Ascending aorta (tissue), 2 donors: ENCODE measurements around the gene FNDC11. TPM values are rescaled to one million over a fixed set of nuclear protein-coding genes. Genes with fewer than 3 reads are reported as not detected.

Experiments used
- DNase-seq, 2 donors: peaks; one replicate each; pipeline ENCODE4 v3.0.0-alpha.2; 2019; ENCODE audit warnings: low spot score in 2 of 2
- H3K27ac ChIP-seq, 2 donors: fragments of 200-600 bp; sonication (generic); one replicate each; pipeline ENCODE4 v1.5.1; 2016 to 2017; ENCODE audit warnings: mild to moderate bottlenecking in 1 of 2
- H3K27me3 ChIP-seq: fragments of 200-600 bp; sonication (generic); one replicate; pipeline ENCODE4 v1.5.1; 2017
- H3K36me3 ChIP-seq, 2 donors: fragments of 200-600 bp; sonication (generic); one replicate each; pipeline ENCODE4 v1.5.1; 2016
- H3K4me1 ChIP-seq, 2 donors: fragments of 200-600 bp; sonication (generic); one replicate each; pipeline ENCODE4 v1.5.1; 2016 to 2017; ENCODE audit warnings: mild to moderate bottlenecking in 1 of 2
- H3K4me3 ChIP-seq, 2 donors: fragments of 200-600 bp; sonication (generic); one replicate each; pipeline ENCODE4 v1.5.1; 2016 to 2017; ENCODE audit warnings: mild to moderate bottlenecking in 1 of 2
- H3K9me3 ChIP-seq, 2 donors: fragments of 200-600 bp; sonication (generic); one replicate each; pipeline ENCODE4 v1.5.1; 2016
- intact Hi-C: fragments of 100-400 bp; cut with DNase I; formaldehyde crosslinking; loops from one replicate; pipeline ENCODE4 v1.15.1; 2023
- total RNA-seq: library from RNA; depleted of rRNA; stranded (reverse); fragments of >200 nt; gene quantifications from one replicate; pipeline ENCODE4 v1.1.0, GENCODE V29; 2016
- TF ChIP-seq, protein P1 (sequence below), 3 experiments: fragments of 200-600 bp in 2 of 3; fragments of 450-650 bp in 1 of 3; sonication (generic) in 2 of 3; IDR thresholded peaks; one replicate each; pipeline ENCODE4 v1.5.1; 2016 to 2019; ENCODE audit warnings: antibody characterized with exemption in 3 of 3, mild to moderate bottlenecking in 1 of 3, moderate library complexity in 1 of 3

FNDC11 gene
- total RNA-seq, 1 donor from 2014 or later = not detected

DNA sequence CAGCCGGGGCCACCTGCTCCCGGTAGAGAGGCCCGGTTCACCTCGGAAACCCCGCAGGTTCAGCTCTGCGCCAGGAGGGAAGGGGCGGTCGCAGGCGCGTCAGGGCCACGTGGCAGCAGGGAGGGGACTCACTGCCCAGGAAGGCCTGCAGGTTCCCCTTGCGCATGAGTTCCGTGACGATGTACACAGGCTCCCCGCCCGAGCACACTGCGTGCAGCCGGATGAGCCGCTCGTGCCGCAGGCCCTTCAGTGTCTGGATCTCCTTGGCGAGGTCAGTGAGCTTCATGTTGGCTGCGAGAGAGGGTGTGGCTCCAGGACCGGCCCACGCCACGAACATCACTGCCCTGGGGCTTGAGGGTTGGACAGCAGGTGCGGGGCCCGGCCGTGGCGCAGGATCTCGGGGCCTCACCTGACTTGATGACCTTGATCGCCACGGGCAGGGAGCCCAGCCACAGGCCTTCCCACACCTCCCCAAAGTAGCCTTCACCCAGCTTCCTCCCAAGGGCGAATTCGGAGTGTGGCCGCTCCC, 11.9 kb upstream of the FNDC11 start:
- Histone ChIP-seq H3K27me3 (no peaks in the 10 kb centered on the region), H3K36me3 (no peaks in the 10 kb centered on the region), H3K4me1 (no peaks in the 10 kb centered on the region), H3K4me3 (no peak overlapping the region), H3K27ac (no peak overlapping the region), H3K9me3 (no peaks in the 10 kb centered on the region)
- TF ChIP-seq, protein P1, sequence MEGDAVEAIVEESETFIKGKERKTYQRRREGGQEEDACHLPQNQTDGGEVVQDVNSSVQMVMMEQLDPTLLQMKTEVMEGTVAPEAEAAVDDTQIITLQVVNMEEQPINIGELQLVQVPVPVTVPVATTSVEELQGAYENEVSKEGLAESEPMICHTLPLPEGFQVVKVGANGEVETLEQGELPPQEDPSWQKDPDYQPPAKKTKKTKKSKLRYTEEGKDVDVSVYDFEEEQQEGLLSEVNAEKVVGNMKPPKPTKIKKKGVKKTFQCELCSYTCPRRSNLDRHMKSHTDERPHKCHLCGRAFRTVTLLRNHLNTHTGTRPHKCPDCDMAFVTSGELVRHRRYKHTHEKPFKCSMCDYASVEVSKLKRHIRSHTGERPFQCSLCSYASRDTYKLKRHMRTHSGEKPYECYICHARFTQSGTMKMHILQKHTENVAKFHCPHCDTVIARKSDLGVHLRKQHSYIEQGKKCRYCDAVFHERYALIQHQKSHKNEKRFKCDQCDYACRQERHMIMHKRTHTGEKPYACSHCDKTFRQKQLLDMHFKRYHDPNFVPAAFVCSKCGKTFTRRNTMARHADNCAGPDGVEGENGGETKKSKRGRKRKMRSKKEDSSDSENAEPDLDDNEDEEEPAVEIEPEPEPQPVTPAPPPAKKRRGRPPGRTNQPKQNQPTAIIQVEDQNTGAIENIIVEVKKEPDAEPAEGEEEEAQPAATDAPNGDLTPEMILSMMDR (IDR thresholded peaks at IDR 0.05) = no peak
- intact Hi-C loops = no loop called here
- DNase-seq = no peak

DNA sequence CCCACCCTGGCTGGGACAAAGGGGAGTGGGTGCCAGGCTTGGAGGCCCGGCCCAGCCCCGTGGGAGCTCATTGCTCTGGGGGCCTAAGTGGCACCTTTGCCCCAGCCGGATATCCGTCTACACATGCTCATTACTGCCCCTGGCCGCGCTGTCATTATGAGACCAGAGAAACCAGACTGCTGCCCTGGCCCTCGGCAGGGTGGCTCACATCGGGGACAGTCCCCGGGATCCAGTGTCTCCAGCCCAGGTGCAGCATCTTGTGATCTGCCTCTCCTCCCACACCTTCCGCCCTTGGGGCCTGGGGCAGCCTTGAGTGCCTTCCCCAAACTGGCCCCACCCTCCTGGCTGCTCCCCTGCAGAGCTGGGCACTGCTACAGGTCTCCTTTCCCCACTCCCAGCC, 11.3 kb upstream of the FNDC11 start:
- no peaks in the 10 kb centered on the region for H3K4me1 ChIP-seq
- H3K4me3 ChIP-seq = no peak overlapping the region
- TF ChIP-seq, protein P1 (IDR thresholded peaks at IDR 0.05) = no peak
- DNase-seq = no peak
- no peaks in the 10 kb centered on the region for H3K9me3 ChIP-seq
- intact Hi-C loops = no loop called here
- no peak overlapping the region for H3K27ac ChIP-seq
- H3K27me3 ChIP-seq = no peaks in the 10 kb centered on the region
- H3K36me3 ChIP-seq = no peaks in the 10 kb centered on the region

DNA sequence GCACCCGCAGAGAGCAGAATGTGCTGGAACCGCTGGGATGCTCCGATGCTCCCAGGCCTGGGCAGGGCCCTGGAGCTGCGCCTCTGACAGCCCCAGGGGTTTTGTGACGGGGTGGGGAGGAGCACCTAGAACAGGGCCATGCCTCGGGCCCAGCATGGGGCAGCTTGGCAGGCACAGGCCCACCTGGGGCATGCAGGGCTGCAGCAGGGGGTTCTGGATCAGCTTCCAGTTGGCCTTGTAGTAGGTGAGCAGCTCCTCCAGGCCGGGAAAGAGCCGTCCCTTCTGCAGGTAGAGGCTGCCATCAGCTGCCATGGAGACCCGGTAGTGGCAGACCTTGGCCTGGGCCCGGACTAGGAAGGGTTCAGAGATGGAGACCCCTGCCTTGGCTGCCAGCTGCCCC, 10.8 kb upstream of the FNDC11 start:
- no peak for DNase-seq
- intact Hi-C loops = no loop called here
- Histone ChIP-seq H3K9me3 (no peaks in the 10 kb centered on the region), H3K4me3 (no peak overlapping the region), H3K27ac (no peak overlapping the region), H3K36me3 (no peaks in the 10 kb centered on the region), H3K4me1 (no peaks in the 10 kb centered on the region), H3K27me3 (no peaks in the 10 kb centered on the region)
- TF ChIP-seq, protein P1 (IDR thresholded peaks at IDR 0.05) = no peak

DNA sequence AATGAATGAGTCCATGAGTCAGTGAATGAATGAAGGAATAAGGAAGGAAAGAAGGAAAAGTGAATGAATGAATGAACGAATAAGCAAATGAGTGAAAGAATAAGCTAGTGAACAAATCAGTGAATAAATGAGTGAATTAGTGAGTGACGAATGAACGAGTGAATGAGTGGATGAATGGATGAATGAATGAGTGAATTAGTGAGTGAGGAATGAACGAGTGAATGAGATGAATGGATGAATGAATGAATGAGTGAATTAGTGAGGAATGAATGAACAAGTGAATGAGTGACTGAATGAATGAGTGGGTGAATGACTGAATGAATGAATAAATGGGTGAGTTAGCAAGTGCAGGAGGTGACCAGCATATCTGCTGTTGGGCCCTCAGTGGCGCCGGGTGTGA, 10.2 kb upstream of the FNDC11 start:
- H3K27ac ChIP-seq = no peak overlapping the region
- no peak for DNase-seq
- no peaks in the 10 kb centered on the region for H3K4me1 ChIP-seq
- TF ChIP-seq, protein P1 (IDR thresholded peaks at IDR 0.05) = no peak
- H3K27me3 ChIP-seq = no peaks in the 10 kb centered on the region
- H3K36me3 ChIP-seq = no peaks in the 10 kb centered on the region
- no peaks in the 10 kb centered on the region for H3K9me3 ChIP-seq
- intact Hi-C loops = no loop called here
- H3K4me3 ChIP-seq = no peak overlapping the region

DNA sequence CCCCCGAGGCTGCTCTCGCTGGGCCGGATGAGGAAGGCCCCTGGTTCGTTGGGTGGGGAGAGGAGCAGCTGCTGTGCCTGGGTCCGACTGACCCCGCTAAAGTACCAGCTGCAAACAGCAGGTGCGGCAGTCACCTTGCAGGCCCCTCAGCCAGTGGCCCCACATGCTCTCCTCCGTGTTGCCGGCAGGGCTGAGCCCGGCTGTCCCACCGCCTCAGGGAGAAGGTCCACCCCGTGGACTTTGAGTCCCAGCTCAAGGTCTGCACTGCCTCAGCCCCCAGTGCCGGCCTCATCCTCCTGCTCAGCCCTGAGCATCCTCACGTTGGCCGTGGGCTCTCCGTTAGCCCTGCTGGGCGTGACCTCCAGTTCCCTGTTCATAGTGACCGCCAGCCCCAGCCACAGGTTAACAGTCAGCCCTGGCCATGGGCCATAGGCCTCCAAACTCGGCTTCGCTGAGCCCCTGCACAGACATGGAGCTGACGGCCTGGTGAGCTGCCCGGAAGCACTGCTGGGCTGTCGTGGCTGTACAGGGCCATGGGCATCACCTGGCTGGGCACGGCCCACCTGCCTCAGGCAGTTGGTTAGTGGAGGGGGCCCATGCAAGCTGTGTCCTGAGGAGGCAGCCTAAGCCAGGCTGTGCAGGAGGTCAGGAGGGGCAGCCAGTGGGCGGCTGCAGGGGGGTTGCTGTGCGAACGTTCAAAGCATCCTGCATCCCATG, 9.6 kb upstream of the FNDC11 start:
- no peak overlapping the region for H3K27ac ChIP-seq
- intact Hi-C loops = no loop called here
- DNase-seq = no peak
- H3K36me3 ChIP-seq = no peaks in the 10 kb centered on the region
- H3K9me3 ChIP-seq = no peaks in the 10 kb centered on the region
- no peaks in the 10 kb centered on the region for H3K27me3 ChIP-seq
- TF ChIP-seq, protein P1 (IDR thresholded peaks at IDR 0.05) = no peak
- no peak overlapping the region for H3K4me3 ChIP-seq
- no peaks in the 10 kb centered on the region for H3K4me1 ChIP-seq
